Mucosa of rectum (tissue), 2 donors: ENCODE measurements around the gene GRB10.

Source experiments
- H3K27ac ChIP-seq, 2 donors: one replicate each; pipeline ENCODE4 v1.7.0; 2013; ENCODE audit warnings: inconsistent platforms in 2 of 2, low read depth in 2 of 2, low read length in 2 of 2
- H3K27me3 ChIP-seq, 2 donors: one replicate each; pipeline ENCODE4 v1.7.0; 2013; ENCODE audit warnings: low read length in 2 of 2; ENCODE audit not compliant: control insufficient read depth in 2 of 2, insufficient read depth in 2 of 2
- H3K36me3 ChIP-seq, 2 donors: one replicate each; pipeline ENCODE4 v1.7.0; 2013; ENCODE audit warnings: low read length in 2 of 2; ENCODE audit not compliant: control insufficient read depth in 2 of 2, insufficient read depth in 2 of 2
- H3K4me1 ChIP-seq, 2 donors: one replicate each; pipeline ENCODE4 v1.7.0; 2013; ENCODE audit warnings: low read length in 2 of 2, mild to moderate bottlenecking in 1 of 2; ENCODE audit not compliant: control insufficient read depth in 2 of 2, insufficient read depth in 2 of 2
- H3K4me3 ChIP-seq, 2 donors: one replicate each; pipeline ENCODE4 v1.7.0; 2013; ENCODE audit warnings: low read length in 2 of 2
- H3K9ac ChIP-seq, 2 donors: one replicate each; pipeline ENCODE4 v1.7.0; 2013; ENCODE audit warnings: low read length in 2 of 2, low read depth in 1 of 2, mild to moderate bottlenecking in 1 of 2
- H3K9me3 ChIP-seq, 2 donors: one replicate each; pipeline ENCODE4 v1.7.0; 2013; ENCODE audit warnings: low read length in 2 of 2; ENCODE audit not compliant: control insufficient read depth in 2 of 2
- donor health status: healthy.
- donor health status: Normal muscosa, but diverticular disease.

The GRB10 gene

GRCh38 chr7:50791938-50792341 is 9.2 kb upstream of the GRB10 start:
- H3K4me1 ChIP-seq = peaks cover 4 to 10% of the 10 kb centered on the region in 2 donors
- H3K9ac ChIP-seq = peak overlapping the region in 1 of 2 donors; percentile 59
- H3K36me3 ChIP-seq = no peaks in the 10 kb centered on the region
- H3K9me3 ChIP-seq = peaks cover 0 to 3% of the 10 kb centered on the region in 2 donors
- peak overlapping the region in 1 of 2 donors; percentile 4 for H3K27ac ChIP-seq
- peaks cover 10% of the 10 kb centered on the region in 2 donors for H3K27me3 ChIP-seq
- H3K4me3 ChIP-seq = peak overlapping the region; percentile 54 to 77

- Histone ChIP-seq H3K36me3 (no peaks in the 10 kb centered on the region), H3K4me1 (peaks cover 4 to 10% of the 10 kb centered on the region in 2 donors), H3K9ac (no peak overlapping the region), H3K27me3 (peaks cover 10% of the 10 kb centered on the region in 2 donors), H3K4me3 (peak overlapping the region; percentile 3 to 77), H3K27ac (no peak overlapping the region), H3K9me3 (peaks cover 0 to 3% of the 10 kb centered on the region in 2 donors)
Measured at GRCh38 chr7:50791363-50791937, 8.8 kb upstream of the GRB10 start.

- H3K4me1 ChIP-seq = peaks cover 4 to 10% of the 10 kb centered on the region in 2 donors
- H3K4me3 ChIP-seq = no peak overlapping the region
- H3K9me3 ChIP-seq = peaks cover 0 to 3% of the 10 kb centered on the region in 2 donors
- no peak overlapping the region for H3K9ac ChIP-seq
- H3K36me3 ChIP-seq = no peaks in the 10 kb centered on the region
- peaks cover 10% of the 10 kb centered on the region in 2 donors for H3K27me3 ChIP-seq
- no peak overlapping the region for H3K27ac ChIP-seq
Measured at GRCh38 chr7:50790381-50790780, 7.7 kb upstream of the GRB10 start.

GRCh38 chr7:50788382-50788781 is 5.7 kb upstream of the GRB10 start:
- no peak overlapping the region for H3K27ac ChIP-seq
- peaks cover 0 to 10% of the 10 kb centered on the region in 2 donors for H3K4me1 ChIP-seq
- H3K36me3 ChIP-seq = no peaks in the 10 kb centered on the region
- H3K4me3 ChIP-seq = no peak overlapping the region
- H3K9me3 ChIP-seq = peaks cover 0 to 3% of the 10 kb centered on the region in 2 donors
- no peak overlapping the region for H3K9ac ChIP-seq
- H3K27me3 ChIP-seq = peaks cover 5 to 10% of the 10 kb centered on the region in 2 donors

GRCh38 chr7:50787825-50788224 is 5.1 kb upstream of the GRB10 start:
- Histone ChIP-seq H3K36me3 (no peaks in the 10 kb centered on the region), H3K4me1 (peaks cover 0 to 10% of the 10 kb centered on the region in 2 donors), H3K4me3 (no peak overlapping the region), H3K27ac (no peak overlapping the region), H3K9ac (no peak overlapping the region), H3K9me3 (peaks cover 0 to 3% of the 10 kb centered on the region in 2 donors), H3K27me3 (peaks cover 5 to 10% of the 10 kb centered on the region in 2 donors)

- H3K9ac ChIP-seq = no peak overlapping the region
- no peak overlapping the region for H3K27ac ChIP-seq
- peaks cover 0 to 3% of the 10 kb centered on the region in 2 donors for H3K9me3 ChIP-seq
Measured at GRCh38 chr7:50785346-50785745, 2.6 kb upstream of the GRB10 start.

GRCh38 chr7:50783801-50784507 is 1.3 kb upstream of the GRB10 start:
- H3K36me3 ChIP-seq = no peaks in the 10 kb centered on the region
- no peak overlapping the region for H3K27ac ChIP-seq
- no peak overlapping the region for H3K9ac ChIP-seq
- H3K4me1 ChIP-seq = no peaks in the 10 kb centered on the region
- H3K9me3 ChIP-seq = peaks cover 0 to 3% of the 10 kb centered on the region in 2 donors
- no peak overlapping the region for H3K4me3 ChIP-seq
- H3K27me3 ChIP-seq = no peaks in the 10 kb centered on the region

More at GRCh38 chr7:50785346-50785745, 2.6 kb upstream of the GRB10 start:
- Histone ChIP-seq H3K4me1 (no peaks in the 10 kb centered on the region), H3K4me3 (no peak overlapping the region), H3K36me3 (no peaks in the 10 kb centered on the region), H3K27me3 (no peaks in the 10 kb centered on the region)

GRCh38 chr7:50783303-50783702 is 607 bp upstream of the GRB10 start:
- no peaks in the 10 kb centered on the region for H3K36me3 ChIP-seq
- H3K4me3 ChIP-seq = no peak overlapping the region
- H3K9me3 ChIP-seq = peaks cover 0 to under 1% of the 10 kb centered on the region in 2 donors
- no peaks in the 10 kb centered on the region for H3K27me3 ChIP-seq
- H3K4me1 ChIP-seq = no peaks in the 10 kb centered on the region
- H3K9ac ChIP-seq = no peak overlapping the region
- no peak overlapping the region for H3K27ac ChIP-seq

GRCh38 chr7:50781381-50782293 is 1.1 kb downstream of the GRB10 start:
- H3K4me1 ChIP-seq = no peaks in the 10 kb centered on the region

GRCh38 chr7:50780436-50780835 is 2.3 kb downstream of the GRB10 start:
- Histone ChIP-seq H3K4me1 (no peaks in the 10 kb centered on the region), H3K36me3 (no peaks in the 10 kb centered on the region), H3K9ac (no peak overlapping the region), H3K27me3 (no peaks in the 10 kb centered on the region), H3K4me3 (no peak overlapping the region), H3K9me3 (no peaks in the 10 kb centered on the region), H3K27ac (no peak overlapping the region)

More at GRCh38 chr7:50781381-50782293, 1.1 kb downstream of the GRB10 start:
- Histone ChIP-seq H3K4me3 (peak overlapping the region in 1 of 2 donors; percentile 22), H3K9me3 (no peaks in the 10 kb centered on the region), H3K27ac (no peak overlapping the region), H3K36me3 (no peaks in the 10 kb centered on the region), H3K9ac (no peak overlapping the region), H3K27me3 (no peaks in the 10 kb centered on the region)
